Endothelial cell of umbilical vein (primary cell): Measurements from ENCODE around the gene ARHGEF1. TPM values are rescaled to one million over a fixed set of nuclear protein-coding genes. Genes with fewer than 3 reads are reported as not detected.

ENCODE experiments used
- BruUV-seq: library from RNA; stranded (reverse); fragments of 400-500 nt; replicated peaks from 2 replicates; lab custom pipeline; 2021; lab: Mats Ljungman, UMichigan
- CTCF ChIA-PET: fragments of 300-600, 350-600 bp; sonication (Branson Sonifier 250); formaldehyde crosslinking; loops from one replicate; lab custom pipeline; 2021; ENCODE audit warnings: antibody characterized with exemption, inconsistent platforms; lab: Charles Lee
- POLR2A ChIA-PET: fragments of 300-600, 350-600 bp; sonication (Branson Sonifier 250); formaldehyde crosslinking; loops from one replicate; lab custom pipeline; 2021; ENCODE audit warnings: antibody characterized with exemption, inconsistent platforms; lab: Charles Lee
- DNase-seq: peaks from one replicate; pipeline ENCODE4 v3.0.0-alpha.2; 2011; ENCODE audit warnings: low read depth, low spot score
- FAIRE-seq: peaks from 2 replicates; lab custom pipeline; 2011; peaks lifted over from hg19 to GRCh38; lab: Jason Lieb, UNC
- H2AFZ ChIP-seq: 2 replicates; pipeline ENCODE4 v1.6.0; 2012; ENCODE audit warnings: low read depth, low read length, control low read depth, inconsistent platforms
- H3K27ac ChIP-seq: 2 replicates; pipeline ENCODE4 v1.5.1; 2011; ENCODE audit warnings: low read depth, mild to moderate bottlenecking, control low read depth, low read length, moderate library complexity; ENCODE audit not compliant: insufficient read depth
- H3K27me3 ChIP-seq, 2 experiments: 2 replicates each; pipeline versions ENCODE4 v1.6.0 to v1.6.1; 2011; ENCODE audit warnings: low read length in 2 of 2, mixed read lengths in 1 of 2; ENCODE audit not compliant: control insufficient read depth in 2 of 2, insufficient read depth in 2 of 2
- H3K36me3 ChIP-seq, 2 experiments: 2 replicates in 1 of 2; 3 replicates in 1 of 2; pipeline ENCODE4 v1.5.1; 2011; ENCODE audit warnings: low read length in 2 of 2, mild to moderate bottlenecking in 1 of 2, moderate library complexity in 1 of 2; ENCODE audit not compliant: control insufficient read depth in 2 of 2, insufficient read depth in 2 of 2; ENCODE audit errors: extremely low read depth in 1 of 2
- H3K4me1 ChIP-seq: 3 replicates; pipeline ENCODE4 v1.5.1; 2011; ENCODE audit warnings: mild to moderate bottlenecking, low read length; ENCODE audit not compliant: control insufficient read depth, insufficient read depth; ENCODE audit errors: extremely low read depth
- H3K4me2 ChIP-seq: 2 replicates; pipeline ENCODE4 v1.6.1; 2011; ENCODE audit warnings: low read length, control low read depth, mixed read lengths; ENCODE audit not compliant: insufficient read depth
- H3K4me3 ChIP-seq, 3 experiments: fragments of 200-600 bp in 1 of 3; sonication (generic), shearing (Covaris generic) in 1 of 3; replicated peaks in 1 of 3; 2 replicates each; pipeline ENCODE4 v1.5.1; 2011 to 2016; ENCODE audit warnings: control low read depth in 3 of 3, low read length in 3 of 3, mild to moderate bottlenecking in 2 of 3, inconsistent platforms in 1 of 3, low read depth in 1 of 3, moderate library complexity in 1 of 3; ENCODE audit not compliant: insufficient read depth in 1 of 3
- H3K79me2 ChIP-seq: 2 replicates; pipeline ENCODE4 v1.6.0; 2012; ENCODE audit warnings: low read length, inconsistent platforms; ENCODE audit not compliant: control insufficient read depth, insufficient read depth
- H3K9ac ChIP-seq: replicated peaks from 2 replicates; pipeline ENCODE3; 2011; ENCODE audit warnings: low read length, control low read depth; ENCODE audit not compliant: insufficient read depth; ENCODE audit errors: extremely low read depth
- H3K9me1 ChIP-seq: replicated peaks from 3 replicates; pipeline ENCODE4 v1.6.0; 2011; ENCODE audit warnings: mild to moderate bottlenecking, low read length; ENCODE audit not compliant: control insufficient read depth, insufficient read depth; ENCODE audit errors: extremely low read depth
- H3K9me3 ChIP-seq: replicated peaks from 2 replicates; pipeline ENCODE4 v1.5.1; 2012; ENCODE audit warnings: low read length, inconsistent platforms; ENCODE audit not compliant: control insufficient read depth, insufficient read depth
- H4K20me1 ChIP-seq: replicated peaks from 2 replicates; pipeline ENCODE3; 2011; ENCODE audit warnings: mild to moderate bottlenecking, low read length; ENCODE audit not compliant: control insufficient read depth, insufficient read depth; ENCODE audit errors: extremely low read depth
- EZH2 ChIP-seq: IDR thresholded peaks from 2 replicates; pipeline ENCODE4 v1.6.1; 2012; ENCODE audit warnings: borderline replicate concordance, low read depth, mild to moderate bottlenecking, moderate library complexity, low read length, inconsistent platforms; ENCODE audit not compliant: severe bottlenecking
- FOS ChIP-seq: IDR thresholded peaks from 2 replicates; pipeline ENCODE4 v1.6.1; 2011; ENCODE audit warnings: mild to moderate bottlenecking, low read length, moderate library complexity, borderline replicate concordance; ENCODE audit not compliant: insufficient read depth
- GATA2 ChIP-seq: IDR thresholded peaks from 2 replicates; pipeline ENCODE4 v1.7.0; 2011; ENCODE audit warnings: low read depth, mild to moderate bottlenecking, moderate library complexity, mixed read lengths, low read length; ENCODE audit not compliant: insufficient read length, insufficient read depth
- JUN ChIP-seq: IDR thresholded peaks from 2 replicates; pipeline ENCODE4 v1.6.1; 2011; ENCODE audit warnings: borderline replicate concordance, low read depth; ENCODE audit not compliant: insufficient read length, insufficient read depth
- MAX ChIP-seq: IDR thresholded peaks from 2 replicates; pipeline ENCODE4 v1.6.1; 2011; ENCODE audit not compliant: insufficient read depth, insufficient read length
- MYC ChIP-seq: IDR thresholded peaks from one replicate; pipeline ENCODE4 v1.6.1; 2011; ENCODE audit warnings: mild to moderate bottlenecking, low read depth, low read length
- POLR2A ChIP-seq: IDR thresholded peaks from 2 replicates; pipeline ENCODE4 v1.6.1; 2012; ENCODE audit warnings: low read depth, mild to moderate bottlenecking, control low read depth, low read length
- POLR2AphosphoS5 ChIP-seq: IDR thresholded peaks from 2 replicates; pipeline ENCODE4 v1.6.1; 2012; ENCODE audit warnings: low read depth, mild to moderate bottlenecking, control low read depth, low read length, moderate library complexity; ENCODE audit not compliant: insufficient read depth
- dilution Hi-C: fragments of 300-500 bp; cut with MboI; formaldehyde crosslinking; loops from one replicate; pipeline ENCODE4 v1.15.0; 2019; ENCODE audit warnings: low sequenced_read_pairs; ENCODE audit not compliant: extremely low pct_ligation_motif_present
- intact Hi-C: fragments of 100-400 bp; cut with micrococcal nuclease; formaldehyde crosslinking; loops from one replicate; pipeline ENCODE4 v1.10.0; 2022
- polyA plus RNA-seq, 4 experiments: library from polyadenylated mRNA; depleted of rRNA in 3 of 4; stranded (reverse) in 3 of 4; unstranded in 1 of 4; fragments of >200 nt; gene quantifications; 2 replicates each; pipeline versions ENCODE4 v1.2.1 to v1.2.3, GENCODE V29; 2011 to 2012; ENCODE audit warnings: missing spikeins in 1 of 4
- total RNA-seq: library from RNA; stranded (reverse); gene quantifications from 2 replicates; pipeline ENCODE4 v1.2.3, GENCODE V29; 2021
- TF ChIP-seq, protein P1 (sequence below), 2 donors: IDR thresholded peaks; 1 replicate in 1 of 2; 2 replicates in 1 of 2; pipeline ENCODE4 v1.5.1; 2011; ENCODE audit warnings: low read length in 2 of 2, mild to moderate bottlenecking in 2 of 2, moderate library complexity in 2 of 2, control low read depth in 1 of 2, inconsistent platforms in 1 of 2, low read depth in 1 of 2; ENCODE audit not compliant: insufficient read depth in 1 of 2; ENCODE audit errors: extremely low read depth in 1 of 2

The ARHGEF1 gene
- total and polyA plus RNA-seq, 2 donors (not counting 3 experiments of a cell fraction or from before 2014, with no cell fraction given) = 65.4 to 123 TPM

DNA sequence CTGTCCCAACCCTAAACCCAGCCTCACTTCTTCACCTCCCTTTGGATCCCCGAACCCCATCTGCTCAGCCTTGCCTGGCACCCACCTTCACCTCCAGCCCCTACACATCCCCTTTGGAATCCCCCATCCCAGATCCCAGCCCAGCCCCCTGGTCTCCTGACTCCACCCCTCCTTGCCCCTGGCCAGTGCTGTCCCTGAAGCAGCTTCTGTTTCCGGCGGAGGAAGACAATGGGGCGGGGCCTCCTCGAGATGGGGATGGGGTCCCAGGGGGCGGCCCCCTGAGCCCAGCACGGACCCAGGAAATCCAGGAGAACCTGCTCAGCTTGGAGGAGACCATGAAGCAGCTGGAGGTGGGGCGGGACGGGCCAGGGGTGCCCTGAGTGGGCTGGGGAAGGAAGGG, 23.3 kb downstream of the ARHGEF1 start:
- H4K20me1 ChIP-seq = no peaks in the 10 kb centered on the region
- dilution Hi-C loops = no loop called here
- FAIRE-seq = no peak
- DNase-seq = no peak
- H3K4me2 ChIP-seq = no peak overlapping the region
- no peaks in the 10 kb centered on the region for H3K9me1 ChIP-seq
- H3K4me1 ChIP-seq = no peaks in the 10 kb centered on the region
- TF ChIP-seq, protein P1, sequence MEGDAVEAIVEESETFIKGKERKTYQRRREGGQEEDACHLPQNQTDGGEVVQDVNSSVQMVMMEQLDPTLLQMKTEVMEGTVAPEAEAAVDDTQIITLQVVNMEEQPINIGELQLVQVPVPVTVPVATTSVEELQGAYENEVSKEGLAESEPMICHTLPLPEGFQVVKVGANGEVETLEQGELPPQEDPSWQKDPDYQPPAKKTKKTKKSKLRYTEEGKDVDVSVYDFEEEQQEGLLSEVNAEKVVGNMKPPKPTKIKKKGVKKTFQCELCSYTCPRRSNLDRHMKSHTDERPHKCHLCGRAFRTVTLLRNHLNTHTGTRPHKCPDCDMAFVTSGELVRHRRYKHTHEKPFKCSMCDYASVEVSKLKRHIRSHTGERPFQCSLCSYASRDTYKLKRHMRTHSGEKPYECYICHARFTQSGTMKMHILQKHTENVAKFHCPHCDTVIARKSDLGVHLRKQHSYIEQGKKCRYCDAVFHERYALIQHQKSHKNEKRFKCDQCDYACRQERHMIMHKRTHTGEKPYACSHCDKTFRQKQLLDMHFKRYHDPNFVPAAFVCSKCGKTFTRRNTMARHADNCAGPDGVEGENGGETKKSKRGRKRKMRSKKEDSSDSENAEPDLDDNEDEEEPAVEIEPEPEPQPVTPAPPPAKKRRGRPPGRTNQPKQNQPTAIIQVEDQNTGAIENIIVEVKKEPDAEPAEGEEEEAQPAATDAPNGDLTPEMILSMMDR (IDR thresholded peaks at IDR 0.05; ENCODE audit: extremely low read depth in 1 of 2, insufficient read depth in 1 of 2, low read depth in 1 of 2, low read length in 2 of 2) = no peak
- no peak for TF ChIP-seq POLR2A
- no peak for TF ChIP-seq MYC
- TF ChIP-seq MAX = no peak
- TF ChIP-seq GATA2 = no peak
- no peak for TF ChIP-seq JUN
- TF ChIP-seq POLR2AphosphoS5 = no peak
- TF ChIP-seq EZH2 = no peak
- TF ChIP-seq FOS = no peak
- H2AFZ ChIP-seq = no peak overlapping the region
- BruUV-seq = no TSS peak
- H3K36me3 ChIP-seq = peaks cover 6 to 50% of the 10 kb centered on the region in 2 experiments
- H3K27me3 ChIP-seq = peaks cover 6 to 8% of the 10 kb centered on the region in 2 experiments
- POLR2A ChIA-PET = interaction anchor here (0.6 kb wide), 1 partner anchor 31 kb away, joined by 3 read pairs; no protein-coding TSS in a partner anchor
- H3K27ac ChIP-seq = no peak overlapping the region
- H3K9me3 ChIP-seq = no peaks in the 10 kb centered on the region
- intact Hi-C loops = no loop called here
- H3K9ac ChIP-seq = no peak overlapping the region
- no peak overlapping the region for H3K4me3 ChIP-seq
- CTCF ChIA-PET = no interaction called here
- H3K79me2 ChIP-seq = no peaks in the 10 kb centered on the region
